CD4-positive, alpha-beta T cell treated with Interleukin-6 at 100 ng/mL for 8 hours (primary cell): ENCODE results near the gene ZNF135.

ENCODE experiments used
- DNase-seq: peaks from one replicate; pipeline ENCODE4 v3.0.0-alpha.2; 2020; ENCODE audit warnings: mixed read lengths, low spot score

Gene ZNF135

GRCh38 chr19:58059003-58059670 is at the start of gene ZNF135:
Gene ZNF135, plus strand, starts transcription at chr19:58059282. Its CDS starts 721 bp downstream, at chr19:58060003.
- DNase-seq, result peak; percentile 40

- no peak for DNase-seq
Measured at GRCh38 chr19:58009301-58009665, 49.8 kb upstream of the ZNF135 start.

DNA sequence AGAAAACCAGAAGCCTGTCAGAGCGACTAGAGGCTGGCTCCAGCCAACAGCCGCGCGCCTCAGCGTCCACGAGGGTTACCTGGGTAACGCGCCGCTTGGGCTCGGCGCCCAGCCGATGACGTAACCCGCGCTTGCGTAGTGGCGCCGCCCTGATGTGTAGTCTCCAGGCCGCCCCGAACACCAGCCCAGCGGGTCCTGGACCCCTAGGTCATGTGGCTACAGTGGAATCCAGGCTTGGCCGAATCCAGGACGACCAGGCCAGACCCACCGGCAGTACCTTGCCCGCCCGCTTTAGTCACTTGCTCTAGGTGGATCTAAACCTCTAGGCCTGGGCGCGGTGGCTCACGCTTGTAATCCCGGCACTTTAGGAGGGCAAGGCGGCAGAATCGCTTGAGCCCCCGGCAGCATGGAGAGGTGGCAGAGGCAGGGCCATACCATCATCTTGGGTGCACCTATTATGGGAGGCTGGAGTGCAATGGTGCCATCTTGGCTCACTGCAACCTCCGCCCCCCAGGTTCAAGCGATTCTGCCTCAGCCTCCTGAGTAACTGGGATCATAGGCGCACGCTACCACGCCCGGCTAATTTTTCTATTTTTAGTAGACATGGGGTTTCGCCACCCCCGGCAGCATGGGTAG is 49.3 kb upstream of the ZNF135 start:
- DNase-seq, result peak; percentile 7

DNA sequence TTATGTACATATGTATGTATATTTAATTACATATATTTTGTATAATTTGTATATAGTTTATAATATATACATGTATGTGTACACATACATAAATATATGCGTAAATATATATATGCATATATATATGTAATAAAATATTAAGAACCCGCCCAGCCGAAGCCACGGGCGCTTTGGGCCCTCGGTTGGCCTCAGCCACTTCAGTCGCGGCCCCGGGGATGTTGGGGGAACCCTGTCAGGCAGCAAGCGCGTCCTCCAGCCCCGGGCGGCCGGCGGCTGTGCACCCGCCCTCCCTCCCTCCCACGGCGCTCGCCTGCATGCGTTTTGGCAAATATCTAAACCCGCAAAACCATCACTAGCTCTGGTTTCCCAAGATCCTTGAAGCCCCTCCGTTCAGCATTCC is 48.6 kb upstream of the ZNF135 start:
- DNase-seq, result no peak

GRCh38 chr19:58014141-58014540 is 44.9 kb upstream of the ZNF135 start:
- DNase-seq, result no peak

DNA sequence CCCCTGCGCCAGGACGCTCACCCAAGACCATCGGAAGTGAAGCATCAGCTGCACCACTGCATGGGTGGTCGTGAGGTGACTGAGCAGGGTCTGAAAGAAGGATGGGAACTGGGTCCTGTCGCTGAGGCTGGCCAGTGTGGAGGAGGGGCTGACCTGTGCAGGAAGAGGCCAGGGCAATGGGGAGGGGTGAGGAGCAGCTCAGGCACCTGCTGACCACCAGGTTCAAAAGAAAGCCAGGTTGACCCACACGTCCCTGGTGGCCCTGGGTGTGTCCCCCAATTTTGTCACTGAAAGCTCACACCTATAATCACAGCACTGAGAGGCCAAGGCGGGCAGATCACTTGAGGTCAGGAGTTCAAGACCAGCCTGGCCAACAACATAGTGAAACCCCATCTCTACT is 39.0 kb upstream of the ZNF135 start:
- DNase-seq, result no peak

GRCh38 chr19:58021541-58022282 is 37.4 kb upstream of the ZNF135 start:
- peak; percentile 19 for DNase-seq

- no peak for DNase-seq
Measured at GRCh38 chr19:58022283-58022660, 36.8 kb upstream of the ZNF135 start.

- DNase-seq, result no peak
Measured at GRCh38 chr19:58024661-58025060, 34.4 kb upstream of the ZNF135 start.

DNA sequence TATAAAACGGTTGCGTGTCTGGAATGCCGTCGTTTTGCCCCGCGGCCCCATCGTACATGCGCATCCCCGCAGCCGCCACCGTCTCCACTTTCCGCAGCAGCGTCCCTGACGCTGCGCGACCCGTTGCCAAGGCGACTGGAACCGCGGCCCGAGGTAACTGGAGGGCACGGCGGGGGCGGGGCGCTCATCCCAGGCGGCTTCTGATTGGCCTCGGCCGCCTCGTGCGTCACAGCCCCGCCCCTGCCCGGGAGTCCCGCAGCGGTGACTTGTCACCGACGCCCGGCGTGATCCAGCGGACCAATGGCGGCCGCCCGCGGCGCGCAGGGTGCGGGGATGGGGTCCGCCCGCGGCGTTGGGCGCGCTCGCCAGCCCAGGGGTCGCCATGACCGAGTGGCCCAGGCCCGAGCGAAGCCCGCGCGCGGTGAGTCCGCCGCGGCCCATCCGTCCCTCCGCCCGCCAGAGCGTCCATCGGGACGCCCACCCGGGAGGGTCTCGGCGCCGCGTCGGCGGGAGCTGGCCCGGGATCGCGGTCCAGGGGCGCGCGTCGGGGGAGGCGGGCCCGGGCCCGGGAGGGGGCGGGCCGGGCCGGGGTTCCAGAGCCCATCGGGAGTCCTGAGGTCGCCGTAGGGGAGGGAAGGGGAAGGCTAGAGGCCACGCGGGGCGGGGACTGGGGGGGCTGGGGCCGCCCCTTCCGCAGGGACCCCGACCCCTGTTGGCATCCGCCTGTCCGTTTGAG is 25.2 kb upstream of the ZNF135 start, which contains the start of gene ZSCAN1:
Gene ZSCAN1 (plus strand): TSS at position 285 of the 736 bp plus-strand sequence. CDS start 3,812 bp downstream, outside the sequence.
- peak; percentile 6 for DNase-seq

DNA sequence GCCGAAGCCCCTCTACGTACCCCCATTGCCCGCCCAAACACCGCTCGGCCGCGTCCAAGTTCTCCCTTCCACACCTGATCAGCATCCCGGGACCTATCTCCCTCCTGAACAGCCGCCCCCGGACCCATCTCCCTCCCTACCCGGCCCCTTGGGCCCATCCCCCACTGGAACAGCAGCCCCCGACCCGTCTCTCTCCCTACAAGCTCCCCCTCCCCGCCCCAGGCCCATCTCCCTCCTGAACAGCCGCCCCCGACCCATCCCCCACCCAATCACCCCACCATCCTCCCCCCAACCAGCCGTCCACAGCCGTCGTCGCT is 24.6 kb upstream of the ZNF135 start:
- no peak for DNase-seq

DNA sequence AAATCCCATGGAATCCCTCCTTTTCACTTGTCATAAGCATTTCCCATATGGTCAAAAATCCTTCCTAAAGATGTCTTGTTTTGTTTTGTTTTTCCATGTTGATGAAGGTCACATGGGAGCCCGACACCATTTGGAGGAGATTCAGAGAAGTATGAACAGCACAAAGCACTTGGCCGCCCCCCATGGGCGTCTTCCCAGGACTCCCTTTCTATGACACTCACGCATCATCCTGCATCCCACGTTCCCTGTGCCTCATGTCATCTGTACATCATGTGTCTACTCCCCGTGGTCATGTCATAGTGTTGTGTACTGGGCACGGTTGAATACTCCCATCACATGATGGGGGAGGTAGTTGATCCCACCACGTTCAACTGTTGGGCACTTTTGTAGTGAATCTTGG is 23.2 kb upstream of the ZNF135 start:
- DNase-seq, result no peak

GRCh38 chr19:58037927-58038687 is 21.0 kb upstream of the ZNF135 start:
- no peak for DNase-seq

DNA sequence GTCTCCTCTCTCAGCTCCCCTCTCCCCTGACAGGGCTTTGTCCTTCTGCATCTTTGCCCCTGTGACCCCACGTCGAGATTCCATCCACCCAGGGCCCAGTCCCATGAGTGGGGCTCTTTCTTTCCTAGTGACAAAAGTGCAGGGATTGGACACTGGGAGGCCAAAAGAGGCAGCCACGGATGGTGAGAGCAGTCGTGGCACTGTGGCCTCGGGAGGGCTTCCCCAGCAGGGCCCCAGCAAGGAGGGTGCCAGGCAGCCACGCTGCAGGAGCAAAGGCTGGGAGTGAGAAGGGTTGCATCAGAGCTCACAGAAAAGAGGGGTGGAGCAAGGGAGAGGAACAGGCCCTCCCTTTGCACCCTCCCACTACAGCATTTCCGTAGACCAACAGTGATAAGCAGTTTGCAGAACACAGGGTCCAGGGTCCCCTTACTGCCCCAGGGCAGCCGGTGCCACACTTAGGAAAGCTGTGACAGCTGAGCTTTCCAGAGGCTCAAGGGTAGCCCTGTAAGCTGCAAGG is 20.3 kb upstream of the ZNF135 start:
- DNase-seq, result no peak

DNA sequence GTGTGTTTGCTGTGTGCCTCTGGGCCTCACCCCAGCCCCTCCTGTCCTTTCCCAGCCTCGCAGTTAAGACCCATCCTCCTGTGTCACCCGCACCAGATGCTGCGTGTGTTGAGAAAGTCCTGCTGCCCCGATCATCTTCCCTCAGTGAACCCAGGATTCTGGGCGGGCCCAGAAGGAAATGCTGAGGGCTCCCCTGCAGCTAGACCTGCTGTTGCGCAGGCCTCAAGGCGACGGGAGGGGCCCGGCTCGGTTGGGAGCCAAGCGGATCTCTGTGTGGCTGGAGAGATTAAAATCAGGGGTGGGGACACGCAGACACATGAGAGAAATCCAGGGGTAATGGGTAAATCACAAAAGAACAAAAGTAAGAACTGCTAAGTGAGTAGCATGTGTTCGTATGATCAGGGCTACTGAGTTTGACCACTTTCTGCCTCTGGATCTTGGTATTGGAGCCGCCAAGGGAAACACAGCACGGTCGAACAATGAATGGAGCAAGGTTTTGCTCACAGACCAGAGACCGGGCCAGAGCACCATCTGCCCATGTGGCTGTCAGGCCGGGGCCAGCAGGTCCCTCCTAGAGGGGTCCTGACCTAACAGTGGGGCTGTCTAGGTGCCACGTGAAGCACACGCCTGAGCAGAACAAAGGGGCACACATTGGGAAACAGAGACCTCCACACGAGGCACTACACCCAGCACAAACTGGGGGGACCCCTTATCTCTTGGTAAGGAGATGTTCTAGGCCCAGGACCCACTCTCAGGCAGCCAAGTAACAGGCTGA is 18.1 kb upstream of the ZNF135 start:
- no peak for DNase-seq

DNA sequence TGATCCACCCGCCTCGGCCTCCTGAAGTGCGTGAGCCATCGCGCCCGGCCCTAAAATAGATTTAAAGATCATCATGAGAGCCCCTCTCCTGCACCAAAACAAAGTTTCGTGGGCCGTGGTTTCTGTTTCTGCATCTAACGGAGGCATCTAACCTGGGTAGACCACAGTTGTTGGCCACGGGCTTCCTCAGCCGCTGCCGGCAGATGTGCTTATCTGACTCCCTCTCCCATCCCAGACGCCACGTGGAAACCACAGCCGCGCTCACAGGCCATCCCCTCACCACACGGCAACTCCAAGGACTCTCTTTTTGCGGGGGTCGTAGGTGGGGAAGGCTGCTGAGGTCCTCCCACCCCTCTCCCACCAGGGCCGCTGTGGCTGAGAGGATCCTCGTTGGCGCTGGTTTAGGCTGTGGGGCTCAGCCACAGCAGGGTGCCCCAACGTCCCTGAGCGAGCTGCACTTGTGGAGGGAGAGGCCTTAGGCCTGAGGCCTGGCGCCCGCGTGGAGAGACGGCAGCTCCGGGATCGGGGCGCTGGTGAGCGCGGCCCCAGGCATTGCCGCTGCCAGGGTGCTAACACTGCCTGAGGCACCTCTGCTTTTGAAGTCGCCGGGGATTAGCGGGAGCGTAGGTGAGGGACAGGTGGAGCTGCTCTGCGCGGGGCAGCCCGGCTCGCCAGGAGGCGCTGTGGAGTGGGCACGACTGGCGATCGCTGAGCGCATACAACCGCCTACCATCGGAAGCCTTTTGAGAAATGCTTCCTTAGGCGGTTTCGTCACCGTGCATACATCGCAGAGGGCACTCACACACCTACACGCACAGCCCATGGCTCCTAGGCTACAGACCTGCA is 16.4 kb upstream of the ZNF135 start:
- DNase-seq, result no peak

DNA sequence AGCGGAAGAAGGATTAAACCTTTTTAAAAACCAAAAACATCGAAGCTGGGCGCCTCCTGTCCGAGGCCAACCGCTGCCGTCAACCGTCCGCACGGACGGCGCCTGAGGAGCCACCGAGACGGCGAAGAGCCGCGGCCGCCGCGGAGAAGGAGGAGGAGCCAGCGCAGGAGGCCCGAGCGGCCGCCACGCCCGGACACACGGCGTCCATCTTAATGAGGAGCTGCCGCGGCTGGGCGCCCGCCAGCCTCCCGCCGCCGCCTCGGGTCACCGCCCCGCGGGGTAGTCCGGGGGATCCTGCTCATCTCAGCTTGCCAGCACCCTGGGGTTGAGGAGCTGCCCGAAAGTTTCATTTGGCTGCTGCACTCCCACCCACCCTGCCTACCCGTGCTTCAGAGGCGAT is 14.7 kb upstream of the ZNF135 start:
- DNase-seq, result no peak

DNA sequence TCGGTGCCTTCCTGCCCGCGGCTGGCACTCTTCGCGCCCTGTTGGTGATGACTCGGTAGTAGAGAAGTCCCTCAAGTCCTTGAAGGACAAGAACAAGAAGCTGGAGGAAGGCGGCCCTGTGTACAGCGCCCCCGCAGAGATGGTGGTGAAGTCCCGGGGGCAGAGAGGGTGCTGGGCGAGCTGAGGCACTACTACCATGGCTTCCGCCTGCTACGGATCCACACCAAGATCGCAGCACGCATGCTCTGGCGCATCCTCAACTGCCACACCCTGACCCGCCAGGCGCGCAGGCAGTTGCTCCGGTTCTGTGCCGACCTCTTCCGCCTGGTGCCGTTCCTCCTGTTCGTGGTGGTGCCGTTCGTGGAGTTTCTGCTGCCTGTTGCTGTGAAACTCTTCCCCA is 14.2 kb upstream of the ZNF135 start:
- no peak for DNase-seq

DNA sequence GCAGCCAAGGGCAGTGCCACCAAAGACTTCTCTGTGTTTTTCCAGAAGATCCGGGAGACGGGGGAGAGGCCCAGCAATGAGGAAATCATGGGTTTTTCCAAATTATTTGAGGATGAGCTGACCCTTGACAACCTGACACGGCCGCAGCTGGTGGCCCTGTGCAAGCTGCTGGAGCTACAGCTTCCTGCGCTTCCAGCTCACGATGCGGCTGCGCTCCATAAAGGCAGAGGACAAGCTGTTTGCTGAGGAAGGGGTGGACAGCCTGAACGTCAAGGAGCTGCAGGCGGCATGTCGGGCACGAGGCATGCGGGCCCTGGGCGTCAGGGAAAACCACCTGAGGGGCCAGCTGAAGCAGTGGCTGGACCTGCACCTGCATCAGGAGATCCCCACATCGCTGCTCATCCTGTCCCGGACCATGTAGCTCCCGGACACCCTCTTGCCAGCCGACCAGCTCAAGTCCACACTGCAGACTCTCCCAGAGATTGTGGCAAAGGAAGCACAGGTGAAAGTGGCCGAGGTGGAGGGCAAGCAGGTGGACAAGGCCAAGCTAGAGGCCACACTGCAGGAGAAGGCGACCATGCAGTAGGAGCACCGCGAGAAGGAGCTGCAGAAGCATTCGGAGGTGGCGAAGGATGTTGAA is 13.6 kb upstream of the ZNF135 start:
- no peak for DNase-seq
